ENCODE measurements around the gene CEP152. TPM values are rescaled to one million over a fixed set of nuclear protein-coding genes. Genes with fewer than 3 reads are reported as not detected.
"Not testable (repeated sequence)": the region's sequence is repeated elsewhere in the genome, so short reads cannot be mapped to it uniquely, and the experiment has no call there.

CEP152 gene
- total RNA-seq, 4 donors from 2014 or later, result 4.2 to 10.5 (median 4.8) TPM

GRCh38 chr15:48795901-48796300, 15.0 kb downstream of the CEP152 start:
- no peaks in the 10 kb centered on the region for H3K27me3 ChIP-seq
- no peaks in the 10 kb centered on the region for H3K4me1 ChIP-seq
- no peak overlapping the region for H3K27ac ChIP-seq
- DNase-seq, result no peak
- intact Hi-C loops (cut with DNase I; ENCODE audit: low total_unique reads), result no loop called here
- H3K9me3 ChIP-seq, result no peaks in the 10 kb centered on the region
- H3K4me3 ChIP-seq, result no peak overlapping the region
- no peak for TF ChIP-seq POLR2A (IDR thresholded peaks at IDR 0.05)
- no peak for TF ChIP-seq CTCF (IDR thresholded peaks at IDR 0.05)
- no peaks in the 10 kb centered on the region for H3K36me3 ChIP-seq

- Histone ChIP-seq H3K4me3 (no peak overlapping the region), H3K4me1 (no peaks in the 10 kb centered on the region), H3K27me3 (no peaks in the 10 kb centered on the region), H3K27ac (no peak overlapping the region), H3K9me3 (no peaks in the 10 kb centered on the region), H3K36me3 (no peaks in the 10 kb centered on the region)
- TF ChIP-seq POLR2A (IDR thresholded peaks at IDR 0.05) (no peak), CTCF (IDR thresholded peaks at IDR 0.05) (no peak)
- DNase-seq, result no peak
- intact Hi-C loops (cut with DNase I; ENCODE audit: low total_unique reads), result no loop called here
Measured at GRCh38 chr15:48794697-48795134, 16.2 kb downstream of the CEP152 start.

GRCh38 chr15:48792408-48792807, 18.5 kb downstream of the CEP152 start:
- Histone ChIP-seq H3K36me3 (no peaks in the 10 kb centered on the region), H3K9me3 (no peaks in the 10 kb centered on the region), H3K4me1 (no peaks in the 10 kb centered on the region), H3K27me3 (no peaks in the 10 kb centered on the region), H3K27ac (no peak overlapping the region), H3K4me3 (no peak overlapping the region)
- intact Hi-C loops (cut with DNase I; ENCODE audit: low total_unique reads), result no loop called here
- TF ChIP-seq POLR2A (IDR thresholded peaks at IDR 0.05), result no peak
- no peak for TF ChIP-seq CTCF (IDR thresholded peaks at IDR 0.05)
- no peak for DNase-seq

GRCh38 chr15:48790466-48791115, 20.3 kb downstream of the CEP152 start:
- intact Hi-C loops (cut with DNase I; ENCODE audit: low total_unique reads); DNase-seq; H3K9me3 ChIP-seq; H3K4me1 ChIP-seq; H3K27me3 ChIP-seq; H3K27ac ChIP-seq; H3K36me3 ChIP-seq; H3K4me3 ChIP-seq: not testable (repeated sequence)

GRCh38 chr15:48785712-48786111, 25.2 kb downstream of the CEP152 start:
- DNase-seq, result no peak
- Histone ChIP-seq H3K27me3 (no peaks in the 10 kb centered on the region), H3K36me3 (no peaks in the 10 kb centered on the region), H3K4me1 (no peaks in the 10 kb centered on the region), H3K27ac (no peak overlapping the region), H3K4me3 (no peak overlapping the region), H3K9me3 (no peaks in the 10 kb centered on the region)
- no peak for TF ChIP-seq POLR2A (IDR thresholded peaks at IDR 0.05)
- TF ChIP-seq CTCF (IDR thresholded peaks at IDR 0.05), result no peak
- intact Hi-C loops (cut with DNase I; ENCODE audit: low total_unique reads), result no loop called here

- DNase-seq, result peak in 1 of 2 donors; percentile 18
- H3K27ac ChIP-seq, result no peak overlapping the region
- intact Hi-C loops (cut with DNase I; ENCODE audit: low total_unique reads), result no loop called here
- no peaks in the 10 kb centered on the region for H3K27me3 ChIP-seq
- no peaks in the 10 kb centered on the region for H3K9me3 ChIP-seq
- H3K4me1 ChIP-seq, result no peaks in the 10 kb centered on the region
- H3K36me3 ChIP-seq, result no peaks in the 10 kb centered on the region
- H3K4me3 ChIP-seq, result no peak overlapping the region
- TF ChIP-seq POLR2A (IDR thresholded peaks at IDR 0.05), result no peak
- no peak for TF ChIP-seq CTCF (IDR thresholded peaks at IDR 0.05)
Measured at GRCh38 chr15:48785195-48785594, 25.7 kb downstream of the CEP152 start.

Measured in uterus (tissue), 4 donors.